Brain microvascular endothelial cell (primary cell): ENCODE data around the gene KCNK4.

Experiments
- DNase-seq: peaks from one replicate; pipeline ENCODE4 v3.0.0-alpha.2; 2020
- H3K27ac ChIP-seq: fragments of 250-450 bp; sonication (Bioruptor Pico); 2 replicates; pipeline ENCODE4 v1.5.1; 2020; ENCODE audit warnings: mild to moderate bottlenecking, moderate library complexity
- H3K27me3 ChIP-seq: fragments of 250-450 bp; sonication (Bioruptor Pico); replicated peaks from 2 replicates; pipeline ENCODE4 v1.5.1; 2020; ENCODE audit warnings: mild to moderate bottlenecking
- H3K36me3 ChIP-seq: fragments of 250-450 bp; sonication (Bioruptor Pico); replicated peaks from 2 replicates; pipeline ENCODE4 v1.5.1; 2020; ENCODE audit warnings: mild to moderate bottlenecking
- H3K4me3 ChIP-seq: 2 replicates; pipeline ENCODE4 v1.5.1; 2011; ENCODE audit warnings: low read depth, mild to moderate bottlenecking, control low read depth, low read length, moderate library complexity
- CTCF ChIP-seq: IDR thresholded peaks from 2 replicates; pipeline ENCODE4 v1.5.1; 2011; ENCODE audit warnings: low read depth, mild to moderate bottlenecking, moderate library complexity, low read length, control low read depth, inconsistent platforms; ENCODE audit errors: missing control alignments
- in situ Hi-C: cut with HindIII; loops from 2 replicates; pipeline ENCODE4 v1.10.0; 2017; ENCODE audit warnings: low sequenced_read_pairs, low pct_ligation_motif_present

The KCNK4 gene

GRCh38 chr11:64283092-64283491 is 8.0 kb upstream of the KCNK4 start:
- in situ Hi-C loops = no loop called here
- Histone ChIP-seq H3K36me3 (peaks cover 2% of the 10 kb centered on the region), H3K4me3 (no peak overlapping the region), H3K27ac (no peak overlapping the region), H3K27me3 (no peaks in the 10 kb centered on the region)
- TF ChIP-seq CTCF = no peak
- no peak for DNase-seq

- Histone ChIP-seq H3K36me3 (no peaks in the 10 kb centered on the region), H3K27me3 (no peaks in the 10 kb centered on the region), H3K4me3 (peak within 1 kb of the TSS; percentile 70), H3K27ac (peak within 1 kb of the TSS; percentile 66)
- in situ Hi-C loops = no loop called here
- DNase-seq = peak; percentile 92
- TF ChIP-seq CTCF = no peak
Measured at GRCh38 chr11:64284048-64284961, 6.8 kb upstream of the KCNK4 start, which contains the start of gene BAD. Gene BAD, minus strand, starts transcription at chr11:64284665. Its CDS starts 297 bp downstream, at chr11:64284368.

DNA sequence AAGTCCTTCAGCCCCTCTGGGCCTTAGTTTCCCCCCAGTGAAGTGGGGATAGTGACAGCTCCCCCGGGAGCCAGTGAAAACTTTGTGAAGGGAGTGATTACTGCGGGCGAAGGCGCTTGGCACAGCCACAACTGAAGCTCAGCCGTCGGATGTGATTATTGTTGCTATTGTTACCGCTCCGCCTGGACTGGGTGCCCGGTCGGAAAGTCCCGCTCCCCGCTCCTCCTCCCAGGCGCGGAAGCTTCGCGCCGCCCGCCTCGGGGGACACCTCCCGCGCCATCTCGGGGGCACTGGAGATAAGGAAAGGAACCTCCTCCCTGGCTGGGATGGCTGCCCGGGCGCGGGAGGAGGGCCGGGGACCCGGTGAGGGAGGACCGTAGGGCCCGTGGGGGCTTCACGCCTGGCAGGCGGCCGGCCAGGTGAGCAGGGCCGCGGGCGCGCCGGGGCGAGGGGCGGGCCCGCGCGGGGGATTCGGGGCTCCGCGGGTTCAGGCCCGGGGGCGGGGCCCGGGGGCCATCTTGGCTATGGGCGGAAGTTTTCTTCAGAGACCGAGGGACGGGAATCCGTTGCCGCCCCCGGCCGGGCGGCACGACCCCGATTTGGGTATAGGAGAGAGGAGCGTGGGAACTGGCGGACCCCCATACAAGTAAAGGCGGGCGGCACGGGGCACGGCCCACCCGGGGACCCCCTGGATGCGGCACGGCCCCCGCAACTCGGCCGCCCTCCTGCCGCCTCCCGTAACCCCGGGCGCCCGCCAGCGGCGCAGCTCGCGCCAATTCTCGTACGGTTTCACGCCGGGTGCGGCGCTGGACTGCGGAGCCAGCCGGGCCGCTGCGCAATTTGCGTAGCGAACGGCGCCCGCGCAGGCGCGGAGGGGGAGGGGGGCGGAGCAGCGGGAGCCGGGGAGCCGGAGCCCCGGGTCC is 5.9 kb upstream of the KCNK4 start, which contains the start of gene GPR137:
GPR137 (plus strand) TSS at position 887 of the 923 bp plus-strand sequence. CDS start 677 bp downstream, outside the sequence.
- TF ChIP-seq CTCF = no peak
- DNase-seq = peak; percentile 40
- Histone ChIP-seq H3K27me3 (no peaks in the 10 kb centered on the region), H3K36me3 (no peaks in the 10 kb centered on the region), H3K4me3 (peak within 1 kb of the TSS; percentile 70), H3K27ac (peak within 1 kb of the TSS; percentile 66)
- in situ Hi-C loops = no loop called here

DNA sequence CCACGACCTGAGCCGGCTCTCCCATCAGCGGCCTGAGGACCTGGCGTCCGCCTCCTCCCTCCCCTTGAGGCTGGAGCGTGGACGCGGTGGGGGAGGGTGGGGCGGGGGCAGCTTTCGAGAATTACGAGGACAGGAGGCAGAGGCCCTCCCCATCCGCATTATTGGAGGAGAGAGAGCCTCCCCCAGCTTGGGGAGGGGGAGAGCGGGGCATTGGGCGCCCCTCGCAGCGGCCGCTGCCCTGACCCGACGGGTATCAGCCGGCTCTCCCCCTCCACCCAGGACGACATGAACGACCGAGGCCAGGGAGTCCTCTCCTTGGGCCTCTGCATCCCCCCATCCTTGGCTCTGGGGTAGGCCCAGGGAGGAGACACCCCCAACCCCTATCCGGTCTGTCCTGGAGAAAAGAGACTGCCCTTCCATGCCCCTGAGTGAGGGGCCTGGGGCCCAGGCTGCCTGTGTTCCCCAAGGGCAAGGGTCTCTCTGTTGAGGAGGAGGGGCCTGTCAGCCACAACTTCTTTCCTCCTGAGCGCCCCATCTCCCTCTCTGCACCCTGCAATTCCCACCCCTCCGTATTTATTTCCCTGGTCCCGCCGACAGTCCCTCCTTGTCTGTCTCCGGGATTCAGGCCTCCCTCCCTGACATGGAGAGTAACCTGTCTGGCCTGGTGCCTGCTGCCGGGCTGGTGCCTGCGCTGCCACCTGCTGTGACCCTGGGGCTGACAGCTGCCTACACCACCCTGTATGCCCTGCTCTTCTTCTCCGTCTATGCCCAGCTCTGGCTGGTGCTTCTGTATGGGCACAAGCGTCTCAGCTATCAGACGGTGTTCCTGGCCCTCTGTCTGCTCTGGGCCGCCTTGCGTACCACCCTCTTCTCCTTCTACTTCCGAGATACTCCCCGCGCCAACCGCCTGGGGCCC is 5.0 kb upstream of the KCNK4 start:
- no peak for DNase-seq
- H3K27me3 ChIP-seq = peaks cover 5% of the 10 kb centered on the region
- TF ChIP-seq CTCF = no peak
- H3K4me3 ChIP-seq = peak overlapping the region; percentile 70
- H3K36me3 ChIP-seq = no peaks in the 10 kb centered on the region
- in situ Hi-C loops = no loop called here
- H3K27ac ChIP-seq = peak overlapping the region; percentile 66

DNA sequence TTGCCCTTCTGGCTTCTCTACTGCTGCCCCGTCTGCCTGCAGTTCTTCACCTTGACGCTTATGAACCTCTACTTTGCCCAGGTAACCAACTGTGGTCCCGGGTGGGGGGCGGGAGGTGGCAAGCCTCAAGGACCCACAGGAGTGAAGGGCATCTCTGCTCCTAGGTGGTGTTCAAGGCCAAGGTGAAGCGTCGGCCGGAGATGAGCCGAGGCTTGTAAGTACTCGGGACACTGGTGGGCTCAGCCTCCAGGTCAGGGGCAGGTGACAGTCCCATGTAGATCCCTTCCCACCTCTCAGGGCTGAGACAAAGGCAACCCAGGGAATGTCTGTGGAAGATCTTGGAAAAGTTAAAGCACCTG is 4.3 kb upstream of the KCNK4 start:
- no peak for DNase-seq
- in situ Hi-C loops = no loop called here
- no peak for TF ChIP-seq CTCF
- Histone ChIP-seq H3K27me3 (peaks cover 12% of the 10 kb centered on the region), H3K36me3 (no peaks in the 10 kb centered on the region), H3K27ac (no peak overlapping the region), H3K4me3 (no peak overlapping the region)
